ENCODE data around the gene COL4A1. TPM values are rescaled to one million over a fixed set of nuclear protein-coding genes. Genes with fewer than 3 reads are reported as not detected.

The COL4A1 gene
- total and polyA plus RNA-seq, 12 donors: 83.3 to 342 (median 147) TPM

GRCh38 chr13:110186231-110186855, 120.6 kb downstream of the COL4A1 start:
- TF ChIP-seq CTCF (IDR thresholded peaks at IDR 0.05): no peak
- H3K4me1 ChIP-seq: peaks cover 0 to 26% (median 13%) of the 10 kb centered on the region in 9 donors
- no peak overlapping the region for H3K27ac ChIP-seq
- intact Hi-C loops (cut with DNase I): no loop called here
- H3K36me3 ChIP-seq: peaks cover 7 to 100% (median 50%) of the 10 kb centered on the region in 9 donors
- H3K9me3 ChIP-seq: no peaks in the 10 kb centered on the region
- no peak overlapping the region for H3K4me3 ChIP-seq
- DNase-seq: no peak
- 75 to 84% methylated on average over 10 of the region's 10 CpGs for WGBS, 2 donors
- ATAC-seq: no peak
- no peaks in the 10 kb centered on the region for H3K27me3 ChIP-seq

GRCh38 chr13:110185696-110186095, 121.3 kb downstream of the COL4A1 start:
- TF ChIP-seq CTCF (IDR thresholded peaks at IDR 0.05): no peak
- ATAC-seq: no peak
- DNase-seq: no peak
- Histone ChIP-seq H3K27ac (no peak overlapping the region), H3K27me3 (no peaks in the 10 kb centered on the region), H3K9me3 (no peaks in the 10 kb centered on the region), H3K36me3 (peaks cover 7 to 100% (median 54%) of the 10 kb centered on the region in 9 donors), H3K4me1 (peaks cover 0 to 26% (median 13%) of the 10 kb centered on the region in 9 donors), H3K4me3 (no peak overlapping the region)
- 91% methylated on average over 16 of the region's 16 CpGs for WGBS, 2 donors
- intact Hi-C loops (cut with DNase I): no loop called here

- Histone ChIP-seq H3K4me1 (peaks cover 0 to 21% (median 11%) of the 10 kb centered on the region in 9 donors), H3K27ac (no peak overlapping the region), H3K36me3 (peaks cover 7 to 100% (median 62%) of the 10 kb centered on the region in 9 donors), H3K27me3 (no peaks in the 10 kb centered on the region), H3K9me3 (no peaks in the 10 kb centered on the region), H3K4me3 (no peak overlapping the region)
- intact Hi-C loops (cut with DNase I): no loop called here
- no peak for ATAC-seq
- no peak for DNase-seq
- no peak for TF ChIP-seq CTCF (IDR thresholded peaks at IDR 0.05)
- WGBS, 2 donors: 81 to 83% methylated on average over 7 of the region's 7 CpGs
Measured at GRCh38 chr13:110183910-110184309, 123.0 kb downstream of the COL4A1 start.

GRCh38 chr13:110182461-110182860, 124.5 kb downstream of the COL4A1 start:
- Histone ChIP-seq H3K27ac (no peak overlapping the region), H3K4me1 (peaks cover 0 to 8% (median 3%) of the 10 kb centered on the region in 9 donors), H3K4me3 (no peak overlapping the region), H3K36me3 (peaks cover 7 to 100% (median 77%) of the 10 kb centered on the region in 9 donors), H3K27me3 (no peaks in the 10 kb centered on the region), H3K9me3 (no peaks in the 10 kb centered on the region)
- no peak for TF ChIP-seq CTCF (IDR thresholded peaks at IDR 0.05)
- ATAC-seq (peak in 1 of 8 donors; percentile 8), DNase-seq (no peak)
- intact Hi-C loops (cut with DNase I): no loop called here
- 86 to 87% methylated on average over 9 of the region's 9 CpGs for WGBS, 2 donors
